DLD1 (cell line): Measurements from ENCODE around the gene VIT.

Source experiments
- in situ Hi-C: cut with HindIII; loops from 2 replicates; pipeline ENCODE4 v1.10.0; 2017; ENCODE audit warnings: low sequenced_read_pairs

Gene VIT

GRCh38 chr2:36854241-36854640 lies 157.7 kb downstream of the VIT start:
- in situ Hi-C loops: no loop called here

- in situ Hi-C loops: no loop called here
Measured at GRCh38 chr2:36855429-36855828, 158.9 kb downstream of the VIT start.

GRCh38 chr2:36857713-36858112 lies 161.2 kb downstream of the VIT start:
- in situ Hi-C loops: no loop called here

- in situ Hi-C loops: no loop called here
Measured at GRCh38 chr2:36858551-36859365, 162.3 kb downstream of the VIT start.

GRCh38 chr2:36859366-36859792 lies 162.9 kb downstream of the VIT start:
- in situ Hi-C loops: no loop called here

GRCh38 chr2:36861896-36862295 lies 165.4 kb downstream of the VIT start:
- in situ Hi-C loops: no loop called here
